ENCODE data around the gene PARVA.
A peak's percentile ranks its signal among the peaks of the same experiment; 100 is the strongest.

PARVA gene

DNA sequence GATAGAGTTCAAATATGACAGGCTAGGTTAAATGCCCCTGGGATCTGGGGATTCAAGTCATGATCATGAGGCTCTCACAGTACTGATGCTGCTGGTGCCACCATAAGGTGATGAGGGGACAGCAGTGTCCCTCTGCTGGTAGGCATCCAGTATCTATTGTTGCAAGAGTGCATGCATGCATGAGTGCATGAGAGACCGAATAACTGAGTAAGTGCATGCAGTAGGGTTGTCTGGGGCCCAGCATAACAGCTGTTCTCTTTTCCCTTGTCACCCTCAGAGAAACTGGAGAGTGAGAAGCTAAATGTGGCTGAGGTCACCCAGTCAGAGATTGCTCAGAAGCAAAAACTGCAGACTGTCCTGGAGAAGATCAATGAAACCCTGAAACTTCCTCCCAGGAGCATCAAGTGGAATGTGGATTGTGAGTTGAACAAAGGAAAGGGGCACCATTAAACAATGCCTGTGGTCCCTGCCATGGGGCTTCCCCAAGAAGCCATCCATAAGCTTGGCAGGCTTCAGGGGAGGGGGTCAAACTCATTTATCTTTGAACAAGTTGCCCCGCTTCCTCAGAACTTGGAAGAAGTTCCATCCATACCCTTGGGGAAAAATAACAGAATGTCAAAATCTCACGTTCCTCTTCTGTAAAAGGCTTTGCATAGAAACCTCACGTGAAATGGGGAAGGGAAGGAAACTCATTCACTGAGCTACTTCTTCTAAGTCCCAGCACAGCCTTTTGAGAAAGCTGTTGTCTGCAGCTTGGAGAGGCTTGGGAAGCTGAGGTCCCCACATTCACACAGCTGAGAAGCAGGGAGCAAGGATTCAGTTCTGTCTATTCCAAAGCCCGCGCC is 119.0 kb downstream of the PARVA start:
- H3K9ac ChIP-seq: no peak overlapping the region
- no peaks in the 10 kb centered on the region for H3K36me3 ChIP-seq
- peaks cover 0 to 12% (median 0%) of the 10 kb centered on the region in 10 experiments; a peak in 3 of 20 replicates for H3K4me1 ChIP-seq
- peak overlapping the region in 2 of 11 experiments; percentile 16 to 35; a peak in 3 of 22 replicates for H3K4me2 ChIP-seq
- no peaks in the 10 kb centered on the region for H4K20me1 ChIP-seq
- H3K27ac ChIP-seq: no peak overlapping the region
- H3K4me3 ChIP-seq: no peak overlapping the region
- H3K27me3 ChIP-seq: no peaks in the 10 kb centered on the region
- H3K9me3 ChIP-seq (replicated peaks in 1 of 11): peaks cover 0 to 15% (median 10%) of the 10 kb centered on the region in 11 experiments; a peak in 11 of 22 replicates
- TF ChIP-seq Cebpa-rat (IDR thresholded peaks at IDR 0.05): no peak

DNA sequence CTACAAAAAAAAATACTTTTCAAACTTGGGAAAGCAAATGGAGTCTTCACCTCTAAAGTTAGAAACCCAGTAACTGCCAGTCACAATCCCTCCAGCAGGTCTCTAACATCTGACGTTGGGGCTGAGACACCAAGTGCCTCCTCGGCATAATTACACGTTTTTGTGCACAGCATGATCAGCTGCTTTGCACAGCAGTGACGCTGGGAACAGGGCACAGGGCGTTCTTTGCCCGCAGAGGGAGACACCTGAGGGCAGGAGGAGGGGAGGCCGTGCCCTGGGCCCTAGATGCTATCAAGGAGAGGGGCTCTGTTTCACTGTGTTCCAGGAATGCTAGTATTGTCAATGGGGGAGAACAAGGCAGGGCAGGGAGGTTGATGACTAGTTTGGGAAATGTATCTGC is 120.1 kb downstream of the PARVA start:
- Histone ChIP-seq H3K36me3 (no peaks in the 10 kb centered on the region), H4K20me1 (no peaks in the 10 kb centered on the region), H3K4me2 (no peak overlapping the region), H3K9me3 (replicated peaks in 1 of 11) (peaks cover 0 to 15% (median 10%) of the 10 kb centered on the region in 11 experiments; a peak in 11 of 22 replicates), H3K27ac (no peak overlapping the region), H3K9ac (no peak overlapping the region), H3K4me1 (peaks cover 0 to 12% (median 0%) of the 10 kb centered on the region in 10 experiments; a peak in 3 of 20 replicates), H3K27me3 (no peaks in the 10 kb centered on the region), H3K4me3 (no peak overlapping the region)
- no peak for TF ChIP-seq Cebpa-rat (IDR thresholded peaks at IDR 0.05)

DNA sequence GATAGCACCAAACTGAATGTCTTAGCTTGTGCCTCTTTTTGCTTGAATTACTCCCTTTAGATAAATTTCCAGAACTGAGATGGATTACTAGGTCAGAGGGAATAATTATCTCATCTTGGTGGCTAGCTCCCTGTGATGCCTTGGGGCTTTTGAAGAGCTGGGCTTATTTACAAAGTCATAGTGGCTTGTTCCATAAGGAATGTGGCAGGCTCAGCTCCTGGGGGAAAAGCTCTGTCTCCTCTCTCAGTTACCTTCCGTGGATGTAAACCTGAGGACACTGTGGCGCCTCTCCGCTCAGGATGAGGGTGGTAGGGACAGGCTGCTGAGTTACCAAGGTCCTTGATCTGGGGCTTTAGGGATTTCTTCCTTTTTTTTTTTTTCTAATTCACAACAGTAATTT is 121.7 kb downstream of the PARVA start:
- TF ChIP-seq Cebpa-rat (IDR thresholded peaks at IDR 0.05): no peak
- Histone ChIP-seq H3K9me3 (replicated peaks in 1 of 11) (peaks cover 0 to 11% (median 6%) of the 10 kb centered on the region in 11 experiments; a peak in 11 of 22 replicates), H3K9ac (no peak overlapping the region), H3K4me1 (peaks cover 0 to 12% (median 0%) of the 10 kb centered on the region in 10 experiments; a peak in 3 of 20 replicates), H3K27me3 (no peaks in the 10 kb centered on the region), H3K36me3 (no peaks in the 10 kb centered on the region), H3K4me3 (no peak overlapping the region), H4K20me1 (no peaks in the 10 kb centered on the region), H3K4me2 (no peak overlapping the region), H3K27ac (no peak overlapping the region)

DNA sequence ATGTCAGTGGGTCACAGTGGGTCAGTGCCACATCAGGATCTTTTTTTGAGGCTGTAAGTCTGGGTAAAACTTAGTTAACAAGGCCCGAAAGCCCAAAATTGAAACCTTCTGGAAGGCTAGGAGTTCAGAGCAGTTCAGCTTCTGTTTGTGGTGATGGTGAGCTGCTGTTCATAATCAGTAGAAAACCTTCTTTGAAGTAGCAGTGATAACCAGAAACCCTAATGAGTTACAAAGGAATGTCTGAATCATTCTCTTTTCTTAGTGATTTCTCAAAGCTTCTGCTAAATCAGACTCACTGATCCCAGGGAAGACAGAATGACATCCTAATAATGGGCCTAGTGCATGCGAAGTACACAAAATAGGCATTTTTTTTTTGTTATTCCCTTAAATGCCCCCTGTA is 124.7 kb downstream of the PARVA start:
- Histone ChIP-seq H3K4me3 (no peak overlapping the region), H4K20me1 (no peaks in the 10 kb centered on the region), H3K36me3 (no peaks in the 10 kb centered on the region), H3K4me2 (no peak overlapping the region), H3K9me3 (replicated peaks in 1 of 11) (no peaks in the 10 kb centered on the region), H3K27ac (no peak overlapping the region), H3K27me3 (no peaks in the 10 kb centered on the region), H3K9ac (no peak overlapping the region), H3K4me1 (no peaks in the 10 kb centered on the region)
- no peak for TF ChIP-seq Cebpa-rat (IDR thresholded peaks at IDR 0.05)

DNA sequence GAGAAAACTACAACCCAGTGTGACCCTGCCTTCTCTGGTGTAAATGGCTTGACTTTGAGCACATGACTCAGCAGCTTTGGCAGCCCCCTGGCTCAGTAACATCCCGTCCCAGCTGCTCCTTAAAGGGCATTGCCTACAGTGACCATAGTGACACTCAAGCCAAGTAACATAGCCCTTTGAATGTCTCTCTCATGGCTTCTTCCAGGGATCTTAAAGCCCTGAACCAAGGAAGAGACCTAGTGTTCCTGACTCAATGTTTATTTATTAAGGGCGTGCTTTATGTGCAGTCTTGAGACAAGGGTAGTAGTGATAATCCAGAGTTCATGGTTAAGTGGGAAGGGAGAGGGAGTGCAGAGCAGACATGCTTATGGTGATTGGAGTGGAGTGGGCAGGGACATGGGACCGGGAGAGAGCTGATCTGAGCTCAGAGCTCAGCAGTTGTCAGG is 125.7 kb downstream of the PARVA start:
- H3K4me3 ChIP-seq: no peak overlapping the region

DNA sequence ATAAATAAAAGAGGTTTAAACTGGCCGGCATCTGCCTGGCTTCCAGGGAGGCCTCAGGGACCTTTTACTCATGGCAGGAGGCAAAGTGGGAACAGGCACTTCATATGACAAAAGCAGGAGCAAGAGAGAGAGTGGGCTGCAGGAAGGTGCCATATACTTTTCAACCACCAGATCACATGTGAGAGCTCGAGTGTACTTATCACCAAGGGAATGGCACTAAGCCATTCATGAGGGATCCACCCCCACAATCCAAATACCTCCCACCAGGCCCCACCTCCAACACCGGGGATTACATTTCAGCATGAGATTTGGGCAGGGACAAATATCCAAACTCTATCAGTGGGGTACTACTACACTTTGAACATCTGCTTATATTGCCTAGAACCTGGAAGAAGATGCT is 126.5 kb downstream of the PARVA start:
- no peaks in the 10 kb centered on the region for H4K20me1 ChIP-seq
- TF ChIP-seq Cebpa-rat (IDR thresholded peaks at IDR 0.05): no peak
- H3K4me2 ChIP-seq: no peak overlapping the region
- H3K4me1 ChIP-seq: no peaks in the 10 kb centered on the region
- no peaks in the 10 kb centered on the region for H3K36me3 ChIP-seq
- H3K27ac ChIP-seq: no peak overlapping the region
- no peak overlapping the region for H3K9ac ChIP-seq
- H3K27me3 ChIP-seq: no peaks in the 10 kb centered on the region
- no peak overlapping the region for H3K4me3 ChIP-seq
- H3K9me3 ChIP-seq (replicated peaks in 1 of 11): no peaks in the 10 kb centered on the region

More for the DNA sequence above, 125.7 kb downstream of the PARVA start:
- H3K9ac ChIP-seq: no peak overlapping the region
- H4K20me1 ChIP-seq: no peaks in the 10 kb centered on the region
- no peak overlapping the region for H3K27ac ChIP-seq
- H3K4me2 ChIP-seq: no peak overlapping the region
- no peaks in the 10 kb centered on the region for H3K9me3 ChIP-seq (replicated peaks in 1 of 11)
- H3K27me3 ChIP-seq: no peaks in the 10 kb centered on the region
- no peak for TF ChIP-seq Cebpa-rat (IDR thresholded peaks at IDR 0.05)
- H3K4me1 ChIP-seq: no peaks in the 10 kb centered on the region
- H3K36me3 ChIP-seq: no peaks in the 10 kb centered on the region

DNA sequence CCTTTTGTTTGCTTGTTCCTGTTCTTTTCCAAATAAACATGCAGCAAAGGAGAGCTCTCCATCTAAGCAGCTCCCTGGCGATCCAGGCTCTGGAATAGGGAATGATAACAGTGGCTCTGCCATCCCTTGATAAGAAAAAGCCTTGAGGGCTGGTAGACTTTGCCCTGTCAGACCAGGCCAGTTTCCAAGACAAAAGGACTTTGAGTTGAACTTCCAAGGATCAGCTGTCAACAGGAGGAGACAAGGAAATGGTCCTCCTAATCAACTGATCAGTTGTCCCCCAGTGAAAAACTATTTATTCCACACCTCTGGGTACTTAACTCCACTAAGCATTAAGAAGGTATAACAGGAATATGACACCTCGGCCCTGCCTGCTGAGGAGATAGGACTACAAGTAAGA is 127.8 kb downstream of the PARVA start:
- Histone ChIP-seq H3K36me3 (no peaks in the 10 kb centered on the region), H3K27ac (no peak overlapping the region), H3K4me1 (no peaks in the 10 kb centered on the region), H3K27me3 (no peaks in the 10 kb centered on the region), H3K4me3 (no peak overlapping the region), H3K9ac (no peak overlapping the region), H3K4me2 (no peak overlapping the region), H4K20me1 (no peaks in the 10 kb centered on the region), H3K9me3 (replicated peaks in 1 of 11) (peaks cover 0 to 6% (median 0%) of the 10 kb centered on the region in 11 experiments; a peak in 1 of 22 replicates)
- no peak for TF ChIP-seq Cebpa-rat (IDR thresholded peaks at IDR 0.05)

DNA sequence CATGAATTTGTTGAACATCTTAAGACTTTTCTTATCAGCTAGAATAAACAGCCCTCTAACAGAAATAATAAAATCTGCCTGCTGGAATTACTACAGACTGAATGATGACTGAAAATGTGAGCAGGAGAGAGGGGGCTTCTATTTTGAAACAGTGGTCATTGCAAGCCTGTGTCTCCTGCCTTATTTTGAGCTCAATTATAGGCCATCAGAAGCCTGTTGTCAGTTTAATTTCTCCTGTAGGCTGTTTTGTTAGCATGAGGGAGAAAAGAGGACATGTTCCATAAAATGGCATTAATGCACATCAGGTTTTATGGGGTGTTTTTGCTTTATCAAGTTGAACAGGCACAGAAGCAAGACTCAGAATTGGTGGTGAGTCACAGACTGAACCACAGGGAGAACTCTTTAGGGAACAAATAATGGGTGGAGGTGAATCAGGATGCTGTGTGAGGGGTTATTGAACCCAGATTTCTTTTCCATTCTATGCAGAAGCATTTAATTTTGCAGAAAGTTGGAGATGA is 129.1 kb downstream of the PARVA start:
- no peak overlapping the region for H3K4me2 ChIP-seq
- no peaks in the 10 kb centered on the region for H4K20me1 ChIP-seq
- no peak for TF ChIP-seq Cebpa-rat (IDR thresholded peaks at IDR 0.05)
- H3K4me3 ChIP-seq: no peak overlapping the region
- H3K27ac ChIP-seq: no peak overlapping the region
- no peaks in the 10 kb centered on the region for H3K27me3 ChIP-seq
- H3K9me3 ChIP-seq (replicated peaks in 1 of 11): peaks cover 0 to 17% (median 0%) of the 10 kb centered on the region in 11 experiments; a peak in 4 of 22 replicates
- no peaks in the 10 kb centered on the region for H3K4me1 ChIP-seq
- H3K36me3 ChIP-seq: no peaks in the 10 kb centered on the region
- H3K9ac ChIP-seq: no peak overlapping the region

DNA sequence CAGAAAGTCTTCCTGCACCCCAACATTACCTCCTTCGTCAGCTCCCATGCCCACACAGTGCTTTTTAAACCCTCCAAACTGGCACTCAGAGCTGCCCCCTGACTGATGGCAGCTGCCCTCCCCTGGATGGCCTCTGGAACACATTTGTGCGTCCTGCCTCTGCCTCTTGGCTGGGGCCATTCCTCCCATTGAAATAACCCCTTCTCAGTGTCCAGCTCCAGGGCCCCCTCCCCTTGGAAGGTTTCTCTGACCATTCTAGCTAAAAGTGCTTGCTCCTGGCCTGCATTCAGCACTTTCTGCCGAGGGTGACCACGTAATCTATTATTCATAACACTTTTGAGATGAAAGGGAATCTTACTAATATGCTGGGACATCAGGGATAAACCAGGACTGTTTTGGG is 130.0 kb downstream of the PARVA start:
- H3K9me3 ChIP-seq (replicated peaks in 1 of 11): peaks cover 0 to 18% (median 0%) of the 10 kb centered on the region in 11 experiments; a peak in 4 of 22 replicates
- H3K4me3 ChIP-seq: no peak overlapping the region
- H3K27ac ChIP-seq: no peak overlapping the region
- H3K27me3 ChIP-seq: no peaks in the 10 kb centered on the region
- no peaks in the 10 kb centered on the region for H4K20me1 ChIP-seq
- TF ChIP-seq Cebpa-rat (IDR thresholded peaks at IDR 0.05): no peak
- no peak overlapping the region for H3K9ac ChIP-seq
- H3K36me3 ChIP-seq: no peaks in the 10 kb centered on the region
- no peak overlapping the region for H3K4me2 ChIP-seq
- H3K4me1 ChIP-seq: no peaks in the 10 kb centered on the region
